Vagina (tissue), 2 donors: ENCODE results near the gene SH3BP5.

Experiments used
- POLR2A ChIP-seq, 2 donors: fragments of 450-650 bp; IDR thresholded peaks; one replicate each; pipeline ENCODE4 v1.6.1; 2017; ENCODE audit warnings: antibody characterized with exemption in 2 of 2, mild to moderate bottlenecking in 2 of 2, moderate library complexity in 2 of 2
- POLR2AphosphoS5 ChIP-seq, 2 donors: sonication (generic); formaldehyde crosslinking; IDR thresholded peaks; one replicate each; pipeline ENCODE4 v1.9.0; 2017; ENCODE audit warnings: antibody characterized with exemption in 2 of 2, mild to moderate bottlenecking in 2 of 2, low read depth in 1 of 2; ENCODE audit not compliant: insufficient read depth in 1 of 2
- TF ChIP-seq, protein P1 (sequence below), 3 experiments: fragments of 450-650 bp in 2 of 3; fragments of 200-600 bp in 1 of 3; sonication (generic) in 1 of 3; IDR thresholded peaks; one replicate each; pipeline ENCODE4 v1.5.1; 2017 to 2019; ENCODE audit warnings: antibody characterized with exemption in 3 of 3, mild to moderate bottlenecking in 2 of 3, moderate library complexity in 2 of 3

DNA sequence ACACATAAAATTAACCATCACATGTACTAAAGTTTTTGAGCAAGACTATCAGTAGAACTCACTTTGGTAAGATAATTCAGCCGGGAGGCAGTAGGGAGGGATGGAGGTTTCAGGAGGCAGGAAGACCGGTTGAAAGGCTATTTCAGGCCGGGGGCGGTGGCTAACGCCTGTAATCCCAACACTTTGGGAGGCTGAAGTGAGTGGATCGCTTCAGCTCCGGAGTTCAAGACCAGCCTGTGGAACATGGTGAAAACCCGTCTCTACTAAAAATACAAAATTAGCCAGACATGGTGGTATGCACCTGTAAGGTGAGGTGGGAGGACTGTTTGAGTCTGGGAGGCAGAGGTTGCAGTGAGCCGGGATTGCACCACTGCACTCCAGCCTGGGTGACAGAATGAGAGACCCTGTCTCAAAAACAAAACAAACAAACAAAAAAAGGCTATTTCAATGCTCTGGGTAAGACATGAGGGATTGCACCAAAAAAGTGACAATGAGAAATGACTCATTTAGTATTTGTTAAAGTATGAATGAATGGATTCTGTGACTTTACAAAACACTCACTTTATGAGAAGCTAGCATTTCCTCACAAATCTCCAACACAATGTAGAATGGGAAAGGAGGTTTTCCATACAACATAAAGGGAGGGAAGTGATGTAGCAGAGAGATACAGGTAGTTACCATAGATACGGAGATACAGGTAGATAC lies 43.9 kb downstream of the SH3BP5 start:
- TF ChIP-seq, protein P1, sequence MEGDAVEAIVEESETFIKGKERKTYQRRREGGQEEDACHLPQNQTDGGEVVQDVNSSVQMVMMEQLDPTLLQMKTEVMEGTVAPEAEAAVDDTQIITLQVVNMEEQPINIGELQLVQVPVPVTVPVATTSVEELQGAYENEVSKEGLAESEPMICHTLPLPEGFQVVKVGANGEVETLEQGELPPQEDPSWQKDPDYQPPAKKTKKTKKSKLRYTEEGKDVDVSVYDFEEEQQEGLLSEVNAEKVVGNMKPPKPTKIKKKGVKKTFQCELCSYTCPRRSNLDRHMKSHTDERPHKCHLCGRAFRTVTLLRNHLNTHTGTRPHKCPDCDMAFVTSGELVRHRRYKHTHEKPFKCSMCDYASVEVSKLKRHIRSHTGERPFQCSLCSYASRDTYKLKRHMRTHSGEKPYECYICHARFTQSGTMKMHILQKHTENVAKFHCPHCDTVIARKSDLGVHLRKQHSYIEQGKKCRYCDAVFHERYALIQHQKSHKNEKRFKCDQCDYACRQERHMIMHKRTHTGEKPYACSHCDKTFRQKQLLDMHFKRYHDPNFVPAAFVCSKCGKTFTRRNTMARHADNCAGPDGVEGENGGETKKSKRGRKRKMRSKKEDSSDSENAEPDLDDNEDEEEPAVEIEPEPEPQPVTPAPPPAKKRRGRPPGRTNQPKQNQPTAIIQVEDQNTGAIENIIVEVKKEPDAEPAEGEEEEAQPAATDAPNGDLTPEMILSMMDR (IDR thresholded peaks at IDR 0.05), result no peak
- TF ChIP-seq POLR2AphosphoS5 (IDR thresholded peaks at IDR 0.05; ENCODE audit: insufficient read depth in 1 of 2, low read depth in 1 of 2) (no peak), POLR2A (IDR thresholded peaks at IDR 0.05) (no peak)
